Gastrocnemius medialis (tissue), 4 donors: ENCODE results near the gene TENT5C. TPM values are rescaled to one million over a fixed set of nuclear protein-coding genes. Genes with fewer than 3 reads are reported as not detected.

Experiments used
- ATAC-seq, 2 donors: fragments of 150-250 bp; one replicate each; pipeline ENCODE4 v1.9.1; 2016
- DNase-seq, 2 donors: peaks; one replicate each; pipeline ENCODE4 v3.0.0-alpha.2; 2019
- H3K27ac ChIP-seq, 4 donors: fragments of 200-600 bp; sonication (generic); 1 replicate in 1 of 4; 2 replicates in 3 of 4; pipeline ENCODE4 v1.5.1; 2016 to 2018; ENCODE audit warnings: mild to moderate bottlenecking in 2 of 4, moderate library complexity in 1 of 4
- H3K27me3 ChIP-seq, 3 donors: fragments of 200-600 bp; sonication (generic) in 2 of 3; 1 replicate in 1 of 3; 2 replicates in 2 of 3; pipeline versions ENCODE4 v1.5.1 to v1.6.0; 2016 to 2019; ENCODE audit warnings: mild to moderate bottlenecking in 1 of 3, moderate library complexity in 1 of 3
- H3K36me3 ChIP-seq, 2 donors: fragments of 200-600 bp; sonication (generic) in 1 of 2; one replicate each; pipeline ENCODE4 v1.5.1; 2017 to 2018
- H3K4me1 ChIP-seq, 2 donors: fragments of 200-600 bp; sonication (generic) in 1 of 2; one replicate each; pipeline ENCODE4 v1.5.1; 2016 to 2017; ENCODE audit warnings: mild to moderate bottlenecking in 2 of 2
- H3K4me3 ChIP-seq, 4 donors: fragments of 200-600 bp; sonication (generic) in 3 of 4; 1 replicate in 1 of 4; 2 replicates in 3 of 4; pipeline ENCODE4 v1.5.1; 2016 to 2019; ENCODE audit warnings: mild to moderate bottlenecking in 2 of 4
- H3K9me3 ChIP-seq, 3 donors: fragments of 200-600 bp; sonication (generic) in 2 of 3; 1 replicate in 1 of 3; 2 replicates in 2 of 3; pipeline ENCODE4 v1.5.1; 2016 to 2019
- CTCF ChIP-seq, 5 experiments: fragments of 450-650 bp in 3 of 5; fragments of 200-600 bp in 2 of 5; sonication (generic) in 2 of 5; IDR thresholded peaks in 4 of 5; conservative IDR thresholded peaks in 1 of 5; 1 replicate in 4 of 5; 2 replicates in 1 of 5; pipeline ENCODE4 v1.5.1; 2016 to 2019; ENCODE audit warnings: antibody characterized with exemption in 5 of 5, mild to moderate bottlenecking in 3 of 5, moderate library complexity in 3 of 5
- POLR2A ChIP-seq, 2 donors: fragments of 450-650 bp; IDR thresholded peaks; one replicate each; pipeline ENCODE4 v1.6.1; 2017; ENCODE audit warnings: antibody characterized with exemption in 2 of 2, mild to moderate bottlenecking in 2 of 2, moderate library complexity in 2 of 2
- in situ Hi-C, 4 donors: fragments of 200-750 bp; cut with MboI; loops; one replicate each; pipeline versions ENCODE4 v1.15.0 to v1.8.0; 2017; ENCODE audit warnings: low sequenced_read_pairs in 4 of 4
- intact Hi-C: fragments of 100-400 bp; cut with DNase I; formaldehyde crosslinking; loops from one replicate; pipeline ENCODE4 v1.15.1; 2023; ENCODE audit warnings: low total_unique reads
- total RNA-seq, 4 donors: library from RNA; depleted of rRNA; stranded (reverse); fragments of >200 nt; gene quantifications; one replicate each; pipeline versions ENCODE4 v1.1.0 to v1.2.3, GENCODE V29; 2016

The TENT5C gene
- total RNA-seq, 4 donors from 2014 or later, result 2.3 to 21.8 (median 6.4) TPM

DNA sequence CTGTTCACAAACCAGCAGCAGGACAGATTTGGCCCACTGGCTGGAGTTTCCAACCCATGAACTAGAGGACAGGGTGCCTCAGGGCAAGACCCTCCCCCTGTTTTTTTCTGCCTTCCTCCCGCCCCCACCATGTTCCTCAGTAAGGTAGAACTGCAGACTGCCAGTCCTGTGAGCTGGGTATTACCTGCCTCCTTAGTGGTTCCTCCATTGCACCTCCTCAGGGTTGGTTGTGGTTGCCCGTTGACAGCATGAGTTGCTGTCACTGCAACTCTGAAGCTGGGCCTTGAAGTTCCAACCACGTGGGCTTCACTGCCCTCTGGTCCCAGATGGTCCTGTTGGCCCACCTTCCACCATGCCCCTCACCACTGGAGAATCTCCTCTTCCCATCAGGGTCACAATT lies 28.8 kb downstream of the TENT5C start:
- Histone ChIP-seq H3K9me3 (no peaks in the 10 kb centered on the region), H3K4me3 (no peak overlapping the region), H3K27me3 (no peaks in the 10 kb centered on the region), H3K27ac (no peak overlapping the region), H3K4me1 (peaks cover 25 to 35% of the 10 kb centered on the region in 2 donors), H3K36me3 (no peaks in the 10 kb centered on the region)
- ATAC-seq, result no peak
- DNase-seq, result no peak
- in situ Hi-C loops (no loop called here), intact Hi-C loops (no loop called here)
- no peak for TF ChIP-seq CTCF (IDR thresholded peaks at IDR 0.05 in 4 of 5, conservative IDR thresholded peaks at IDR 0.05 in 1 of 5)
- TF ChIP-seq POLR2A (IDR thresholded peaks at IDR 0.05), result no peak

GRCh38 chr1:117635805-117636204 lies 30.0 kb downstream of the TENT5C start:
- Histone ChIP-seq H3K4me1 (peaks cover 25 to 34% of the 10 kb centered on the region in 2 donors), H3K9me3 (no peaks in the 10 kb centered on the region), H3K27me3 (no peaks in the 10 kb centered on the region), H3K36me3 (no peaks in the 10 kb centered on the region), H3K27ac (no peak overlapping the region), H3K4me3 (no peak overlapping the region)
- intact Hi-C loops, result no loop called here
- DNase-seq, result no peak
- no peak for ATAC-seq
- no peak for TF ChIP-seq CTCF (IDR thresholded peaks at IDR 0.05 in 4 of 5, conservative IDR thresholded peaks at IDR 0.05 in 1 of 5)
- no peak for TF ChIP-seq POLR2A (IDR thresholded peaks at IDR 0.05)
- in situ Hi-C loops, result no loop called here

GRCh38 chr1:117636637-117637425 lies 31.0 kb downstream of the TENT5C start:
- Histone ChIP-seq H3K4me3 (no peak overlapping the region), H3K36me3 (no peaks in the 10 kb centered on the region), H3K27me3 (no peaks in the 10 kb centered on the region), H3K4me1 (peaks cover 19 to 24% of the 10 kb centered on the region in 2 donors), H3K27ac (no peak overlapping the region), H3K9me3 (no peaks in the 10 kb centered on the region)
- in situ Hi-C loops, result no loop called here
- intact Hi-C loops, result no loop called here
- no peak for TF ChIP-seq POLR2A (IDR thresholded peaks at IDR 0.05)
- DNase-seq, result no peak
- no peak for ATAC-seq

DNA sequence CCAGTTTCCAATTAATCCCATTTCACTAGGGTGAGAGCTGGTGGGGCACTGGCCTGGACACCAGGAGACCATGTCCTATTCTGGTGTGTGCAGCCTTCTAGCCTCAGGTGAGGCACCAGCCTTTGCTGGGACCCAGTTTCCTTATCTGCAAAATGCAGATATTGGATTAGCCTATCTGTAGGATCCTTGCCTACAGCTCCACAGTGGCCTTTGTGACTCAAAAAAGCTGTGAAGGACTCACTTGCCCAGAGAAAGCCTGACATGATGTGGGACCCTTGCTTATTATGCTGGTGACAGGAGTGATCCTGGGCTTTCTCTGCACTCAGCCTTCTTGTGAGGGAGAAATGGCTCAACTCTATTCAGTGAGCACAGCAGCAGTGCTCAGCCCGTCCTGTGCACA lies 32.3 kb downstream of the TENT5C start:
- ATAC-seq, result no peak
- peaks cover 10 to 11% of the 10 kb centered on the region in 2 donors for H3K4me1 ChIP-seq
- no peaks in the 10 kb centered on the region for H3K36me3 ChIP-seq
- H3K4me3 ChIP-seq, result no peak overlapping the region
- H3K27me3 ChIP-seq, result no peaks in the 10 kb centered on the region
- in situ Hi-C loops, result no loop called here
- no peak for DNase-seq
- intact Hi-C loops, result no loop called here
- TF ChIP-seq POLR2A (IDR thresholded peaks at IDR 0.05), result no peak
- no peak for TF ChIP-seq CTCF (IDR thresholded peaks at IDR 0.05 in 4 of 5, conservative IDR thresholded peaks at IDR 0.05 in 1 of 5)
- no peak overlapping the region for H3K27ac ChIP-seq
- H3K9me3 ChIP-seq, result no peaks in the 10 kb centered on the region

DNA sequence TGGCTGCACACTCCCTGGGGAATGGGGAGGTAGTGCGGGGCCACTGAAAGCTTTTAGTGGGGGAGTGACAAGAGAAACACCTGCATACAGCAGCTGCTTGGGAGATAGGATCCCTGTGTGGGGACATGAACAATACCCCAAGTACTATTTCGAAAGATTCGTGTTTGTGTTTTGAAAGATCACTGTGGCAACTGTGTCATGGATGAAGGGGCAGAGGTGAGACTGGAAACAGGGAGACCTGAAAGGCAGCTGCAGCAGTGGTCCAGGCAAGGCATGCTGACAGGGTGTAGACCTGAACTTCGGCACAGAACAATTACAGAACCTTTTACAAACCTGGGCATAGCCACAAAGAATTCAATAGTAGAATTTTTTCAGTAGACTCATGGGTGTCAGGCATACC lies 32.9 kb downstream of the TENT5C start:
- in situ Hi-C loops, result no loop called here
- intact Hi-C loops, result no loop called here
- TF ChIP-seq CTCF (IDR thresholded peaks at IDR 0.05 in 4 of 5, conservative IDR thresholded peaks at IDR 0.05 in 1 of 5), result no peak
- TF ChIP-seq POLR2A (IDR thresholded peaks at IDR 0.05), result no peak
- Histone ChIP-seq H3K9me3 (no peaks in the 10 kb centered on the region), H3K27ac (no peak overlapping the region), H3K36me3 (no peaks in the 10 kb centered on the region), H3K4me3 (no peak overlapping the region), H3K4me1 (peaks cover 4 to 5% of the 10 kb centered on the region in 2 donors), H3K27me3 (no peaks in the 10 kb centered on the region)
- ATAC-seq, result peak in 1 of 2 donors; percentile 16
- DNase-seq, result no peak
